Activated naive CD4-positive, alpha-beta T cell treated with anti-CD3 and anti-CD28 coated beads, Interleukin-2, amount 50 U/mL, for 72 hours (primary cell): Measurements from ENCODE around the gene PDIA4. TPM values are rescaled to one million over a fixed set of nuclear protein-coding genes. Genes with fewer than 3 reads are reported as not detected.
"Not testable (repeated sequence)": the region's sequence is repeated elsewhere in the genome, so short reads cannot be mapped to it uniquely, and the experiment has no call there.

Experiments
- ATAC-seq, 2 donors: fragments of 150-1000 bp; cut with Tn5 transposase; 2 replicates each; pipeline ENCODE4 v1.10.0; 2021; ENCODE audit warnings: mild to moderate bottlenecking in 2 of 2, moderate library complexity in 2 of 2
- DNase-seq, 2 donors: peaks; one replicate each; pipeline ENCODE4 v3.0.0; 2021 to 2022; ENCODE audit warnings: low spot score in 2 of 2
- H3K27ac Mint-ChIP-seq, 2 donors: one replicate each; pipeline ENCODE4 v1.8.0; 2022; ENCODE audit warnings: mild to moderate bottlenecking in 2 of 2, mixed read lengths in 2 of 2
- H3K36me3 Mint-ChIP-seq, 2 donors: one replicate each; pipeline ENCODE4 v1.8.0; 2022; ENCODE audit warnings: mixed read lengths in 2 of 2
- H3K9me3 Mint-ChIP-seq, 2 donors: one replicate each; pipeline ENCODE4 v1.8.0; 2022; ENCODE audit warnings: mixed read lengths in 2 of 2
- total RNA-seq, 2 donors: library from RNA; stranded (reverse); gene quantifications; one replicate each; pipeline ENCODE4 v1.2.3, GENCODE V29; 2022

The PDIA4 gene
- total RNA-seq, 2 donors from 2014 or later, result 56.7 to 78.0 TPM

- H3K9me3 Mint-ChIP-seq, DNase-seq, ATAC-seq: not testable (repeated sequence)
- H3K36me3 Mint-ChIP-seq, result peaks cover 4 to 26% of the 10 kb centered on the region in 2 donors
- peak overlapping the region; percentile 10 to 26 for H3K27ac Mint-ChIP-seq
These were observed 15.6 kb downstream of the PDIA4 start for GRCh38 chr7:149012730-149013129.

GRCh38 chr7:149011491-149011890, 16.8 kb downstream of the PDIA4 start:
- H3K27ac Mint-ChIP-seq, result peak overlapping the region; percentile 9 to 10
- H3K36me3 Mint-ChIP-seq, result peaks cover 4 to 26% of the 10 kb centered on the region in 2 donors
- DNase-seq, result no peak

DNA sequence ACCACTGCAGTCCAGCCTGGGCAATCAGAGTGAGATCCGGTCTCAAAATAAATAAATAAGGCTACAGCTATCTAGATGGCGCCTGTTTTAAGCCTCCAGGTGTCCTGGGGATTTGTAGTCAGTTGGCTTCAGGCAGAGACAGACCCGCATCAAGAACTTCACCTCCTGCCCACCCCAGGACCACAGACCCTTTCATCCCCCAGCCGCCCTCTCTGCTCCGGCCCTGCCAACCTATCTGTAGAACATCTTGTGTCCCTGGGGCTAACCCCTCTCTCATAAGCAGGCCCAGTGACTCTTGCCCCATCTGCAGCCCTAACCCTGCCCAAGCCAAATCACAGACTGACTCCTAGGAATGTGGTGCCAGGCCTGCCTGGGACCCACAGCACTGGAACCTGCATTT, 17.9 kb downstream of the PDIA4 start:
- Mint-ChIP-seq H3K27ac (no peak overlapping the region), H3K36me3 (peaks cover 4 to 26% of the 10 kb centered on the region in 2 donors), H3K9me3 (no peaks in the 10 kb centered on the region)
- ATAC-seq (no peak), DNase-seq (no peak)

More at GRCh38 chr7:149011491-149011890, 16.8 kb downstream of the PDIA4 start:
- no peak for ATAC-seq
- H3K9me3 Mint-ChIP-seq, result no peaks in the 10 kb centered on the region

GRCh38 chr7:149009527-149009926, 18.8 kb downstream of the PDIA4 start:
- Mint-ChIP-seq H3K36me3 (peaks cover 4 to 26% of the 10 kb centered on the region in 2 donors), H3K9me3 (no peaks in the 10 kb centered on the region), H3K27ac (peak overlapping the region in 1 of 2 donors; percentile 22)
- no peak for DNase-seq
- ATAC-seq, result no peak

GRCh38 chr7:149007611-149008010, 20.7 kb downstream of the PDIA4 start:
- no peaks in the 10 kb centered on the region for H3K9me3 Mint-ChIP-seq
- ATAC-seq, result no peak

GRCh38 chr7:149007146-149007545, 21.2 kb downstream of the PDIA4 start:
- DNase-seq, result no peak
- H3K27ac Mint-ChIP-seq, result peak overlapping the region in 1 of 2 donors; percentile 77
- no peaks in the 10 kb centered on the region for H3K9me3 Mint-ChIP-seq
- no peak for ATAC-seq
- H3K36me3 Mint-ChIP-seq, result peaks cover 4 to 23% of the 10 kb centered on the region in 2 donors

More at GRCh38 chr7:149007611-149008010, 20.7 kb downstream of the PDIA4 start:
- Mint-ChIP-seq H3K27ac (no peak overlapping the region), H3K36me3 (peaks cover 4 to 23% of the 10 kb centered on the region in 2 donors)
- no peak for DNase-seq

- H3K27ac Mint-ChIP-seq, result peak overlapping the region; percentile 46 to 79
- peaks cover 4 to 15% of the 10 kb centered on the region in 2 donors for H3K36me3 Mint-ChIP-seq
- peak; percentile 4 to 8 for ATAC-seq
- DNase-seq, result no peak
- H3K9me3 Mint-ChIP-seq, result no peaks in the 10 kb centered on the region
These were observed 22.0 kb downstream of the PDIA4 start for GRCh38 chr7:149006345-149006725.

- Mint-ChIP-seq H3K36me3 (peaks cover 4 to 11% of the 10 kb centered on the region in 2 donors), H3K9me3 (no peaks in the 10 kb centered on the region), H3K27ac (peak overlapping the region; percentile 46 to 68)
- ATAC-seq (peak; percentile 90 to 92), DNase-seq (peak in 1 of 2 donors; percentile 84)
These were observed 22.6 kb downstream of the PDIA4 start for GRCh38 chr7:149005427-149006344.

DNA sequence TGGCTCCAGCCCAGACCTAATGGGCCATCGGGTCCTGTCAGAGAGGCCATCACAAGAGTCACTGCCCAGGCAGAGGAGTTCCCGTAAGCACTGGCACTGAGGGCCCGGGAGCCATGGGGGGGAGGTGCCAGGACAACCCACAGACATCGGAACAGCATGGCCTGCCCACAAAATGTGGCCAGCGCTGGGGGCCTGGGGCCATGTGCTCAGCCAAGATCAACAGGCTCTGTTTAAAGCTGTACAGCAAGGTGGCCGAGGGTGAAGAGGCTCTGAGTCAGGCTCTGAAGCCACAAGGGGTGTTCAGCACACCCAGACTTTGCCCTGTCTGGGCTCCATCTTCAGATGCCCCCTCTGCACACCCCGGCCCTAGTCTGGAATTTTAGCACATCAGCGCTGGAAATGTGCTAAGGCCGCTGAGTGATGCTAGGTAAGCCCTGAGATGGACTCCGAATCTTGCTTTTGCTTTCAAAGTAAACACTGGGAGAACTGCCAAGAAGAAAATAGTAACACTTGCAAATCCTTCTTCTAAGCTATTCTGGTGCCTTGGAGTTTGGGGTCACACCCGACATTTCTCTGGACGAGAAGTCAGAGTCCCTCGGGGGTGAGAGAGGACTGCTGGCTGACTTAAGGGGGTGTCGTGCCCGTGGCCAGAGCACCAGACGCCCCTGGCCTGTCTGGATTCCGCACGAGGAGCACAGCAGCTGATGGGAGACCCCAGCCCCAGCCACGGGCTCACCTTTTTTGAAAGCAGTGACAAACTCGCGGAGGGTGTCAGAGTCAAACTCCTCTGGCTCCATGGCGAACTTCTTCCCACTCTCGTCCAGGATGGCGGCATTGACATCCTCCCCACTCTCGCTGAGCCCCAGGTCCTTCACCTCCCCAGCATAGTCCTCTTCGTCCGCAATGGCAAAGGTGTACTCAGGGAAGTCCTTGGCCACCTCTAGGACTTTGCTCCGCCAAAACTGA, 23.6 kb downstream of the PDIA4 start:
- DNase-seq (no peak), ATAC-seq (no peak)
- no peaks in the 10 kb centered on the region for H3K9me3 Mint-ChIP-seq
- H3K27ac Mint-ChIP-seq, result no peak overlapping the region
- H3K36me3 Mint-ChIP-seq, result peaks cover 4 to 11% of the 10 kb centered on the region in 2 donors

- H3K9me3 Mint-ChIP-seq, result no peaks in the 10 kb centered on the region
- peak overlapping the region in 1 of 2 donors; percentile 57 for H3K27ac Mint-ChIP-seq
- peaks cover 4 to 7% of the 10 kb centered on the region in 2 donors for H3K36me3 Mint-ChIP-seq
- ATAC-seq (no peak), DNase-seq (no peak)
These were observed 24.6 kb downstream of the PDIA4 start for GRCh38 chr7:149003560-149004305.

DNA sequence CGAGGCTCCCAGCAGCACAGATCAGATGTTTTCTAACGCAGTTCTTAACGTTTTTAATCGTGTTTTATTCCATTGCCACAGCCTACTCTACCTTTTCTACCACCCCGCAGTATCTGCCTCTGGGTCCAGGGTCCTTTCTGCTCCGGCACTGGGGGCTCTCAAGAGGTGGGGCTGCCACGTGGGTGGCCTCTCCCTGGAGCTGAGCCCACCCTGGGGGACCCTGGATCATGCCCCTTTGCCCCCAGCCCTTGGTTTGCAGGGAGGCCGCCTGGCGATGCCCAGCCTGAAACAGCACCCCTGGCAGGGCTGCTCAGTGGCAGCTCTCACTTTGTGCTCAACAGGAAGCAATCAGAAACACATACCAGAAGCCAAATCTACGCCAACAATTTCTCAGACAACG, 25.3 kb downstream of the PDIA4 start:
- peak overlapping the region; percentile 57 to 66 for H3K27ac Mint-ChIP-seq
- H3K9me3 Mint-ChIP-seq, result no peaks in the 10 kb centered on the region
- ATAC-seq (no peak), DNase-seq (no peak)
- peaks cover 4 to 7% of the 10 kb centered on the region in 2 donors for H3K36me3 Mint-ChIP-seq

DNA sequence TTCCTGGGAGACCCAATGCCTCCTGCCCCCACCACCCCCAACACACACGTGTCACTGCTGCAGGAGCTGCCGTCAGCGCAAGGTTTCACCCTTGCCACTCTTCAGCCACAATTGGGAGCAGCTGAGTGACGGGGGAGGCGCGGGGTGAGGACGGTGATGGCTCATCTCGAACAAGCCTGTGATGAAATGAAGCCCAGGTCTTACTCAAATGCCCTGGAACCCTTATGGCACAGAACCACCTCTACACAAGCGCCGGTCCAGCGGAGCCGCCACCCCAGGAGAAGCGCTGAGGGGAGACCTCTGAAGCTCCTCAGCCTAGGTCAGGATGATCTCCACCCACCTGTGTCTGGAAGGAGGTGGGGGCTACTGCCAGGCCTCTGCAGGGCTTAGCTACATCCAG, 25.7 kb downstream of the PDIA4 start:
- H3K9me3 Mint-ChIP-seq, result no peaks in the 10 kb centered on the region
- DNase-seq (no peak), ATAC-seq (no peak)
- peak overlapping the region in 1 of 2 donors; percentile 57 for H3K27ac Mint-ChIP-seq
- H3K36me3 Mint-ChIP-seq, result peaks cover 4 to 7% of the 10 kb centered on the region in 2 donors

- Mint-ChIP-seq H3K36me3 (peaks cover 4 to 7% of the 10 kb centered on the region in 2 donors), H3K27ac (peak overlapping the region; percentile 23 to 56), H3K9me3 (no peaks in the 10 kb centered on the region)
- no peak for ATAC-seq
- DNase-seq, result no peak
These were observed 26.8 kb downstream of the PDIA4 start for GRCh38 chr7:149001427-149002068.

DNA sequence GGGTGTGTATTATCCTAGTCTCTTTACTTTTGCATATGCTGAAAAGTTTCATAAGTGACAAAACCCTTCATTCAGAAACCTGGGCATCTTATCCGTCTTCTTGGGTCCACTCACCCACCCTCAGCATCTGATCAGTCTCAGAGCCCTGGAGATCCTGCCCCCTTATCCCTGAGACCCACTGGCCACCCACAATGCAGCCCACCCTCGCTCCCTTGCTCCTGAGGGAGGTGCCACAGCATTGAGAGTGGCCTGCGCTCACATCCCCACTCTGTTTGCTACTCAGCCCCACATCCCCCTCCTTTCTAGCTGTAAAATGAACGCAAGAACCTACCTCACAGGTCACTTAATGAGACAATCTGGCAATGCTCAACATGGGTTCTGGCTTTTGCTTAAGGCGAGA, 27.3 kb downstream of the PDIA4 start:
- ATAC-seq, result no peak
- H3K9me3 Mint-ChIP-seq, result no peaks in the 10 kb centered on the region
- peak overlapping the region; percentile 23 to 56 for H3K27ac Mint-ChIP-seq
- no peak for DNase-seq
- H3K36me3 Mint-ChIP-seq, result peaks cover 4 to 7% of the 10 kb centered on the region in 2 donors

DNA sequence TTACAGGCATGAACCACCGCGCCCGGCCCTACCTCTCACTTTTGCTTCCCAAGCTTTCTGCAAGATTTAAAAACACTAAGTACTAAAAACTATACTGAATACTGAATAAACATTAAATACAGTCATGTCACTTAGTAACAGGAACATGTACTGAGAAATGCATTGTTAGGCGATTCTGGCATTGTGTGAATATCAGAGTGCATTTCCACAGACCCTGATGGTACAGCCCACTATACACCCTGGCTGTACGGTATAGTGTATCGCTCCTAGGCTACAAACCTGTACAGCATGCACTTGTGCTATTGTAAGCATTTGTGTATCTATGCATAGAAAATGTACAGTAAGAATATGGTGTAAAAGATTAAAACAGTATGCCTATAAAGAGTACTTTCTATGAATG, 29.1 kb downstream of the PDIA4 start:
- ATAC-seq (no peak), DNase-seq (no peak)
- Mint-ChIP-seq H3K9me3 (no peaks in the 10 kb centered on the region), H3K36me3 (peaks cover 4 to 7% of the 10 kb centered on the region in 2 donors), H3K27ac (no peak overlapping the region)

- no peaks in the 10 kb centered on the region for H3K9me3 Mint-ChIP-seq
- ATAC-seq, result no peak
- H3K36me3 Mint-ChIP-seq, result no peaks in the 10 kb centered on the region
- no peak overlapping the region for H3K27ac Mint-ChIP-seq
- no peak for DNase-seq
These were observed 30.8 kb downstream of the PDIA4 start for GRCh38 chr7:148997497-148997896.
